ENCODE results near the gene ABCA1.

DNA sequence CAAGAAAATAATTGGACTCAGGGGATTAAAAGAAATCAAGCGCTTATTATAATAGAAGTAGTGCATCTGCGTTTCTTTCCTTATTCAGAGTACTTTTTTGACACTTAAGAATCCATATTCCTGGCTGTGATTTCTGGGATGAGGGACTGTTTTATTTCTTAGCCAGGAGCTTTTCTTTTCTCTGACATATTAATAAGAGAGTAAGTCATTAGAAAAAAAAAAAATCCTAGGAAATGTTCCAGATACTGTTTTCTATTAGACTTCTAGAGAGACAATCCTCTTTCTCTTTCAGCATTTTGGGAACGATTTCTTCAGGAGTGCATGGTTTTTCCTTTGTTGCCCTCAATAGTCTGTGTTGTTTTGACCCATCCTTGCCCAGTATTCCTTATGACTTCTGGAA is 8.3 kb upstream of the ABCA1 start:
- TF ChIP-seq, protein P1, sequence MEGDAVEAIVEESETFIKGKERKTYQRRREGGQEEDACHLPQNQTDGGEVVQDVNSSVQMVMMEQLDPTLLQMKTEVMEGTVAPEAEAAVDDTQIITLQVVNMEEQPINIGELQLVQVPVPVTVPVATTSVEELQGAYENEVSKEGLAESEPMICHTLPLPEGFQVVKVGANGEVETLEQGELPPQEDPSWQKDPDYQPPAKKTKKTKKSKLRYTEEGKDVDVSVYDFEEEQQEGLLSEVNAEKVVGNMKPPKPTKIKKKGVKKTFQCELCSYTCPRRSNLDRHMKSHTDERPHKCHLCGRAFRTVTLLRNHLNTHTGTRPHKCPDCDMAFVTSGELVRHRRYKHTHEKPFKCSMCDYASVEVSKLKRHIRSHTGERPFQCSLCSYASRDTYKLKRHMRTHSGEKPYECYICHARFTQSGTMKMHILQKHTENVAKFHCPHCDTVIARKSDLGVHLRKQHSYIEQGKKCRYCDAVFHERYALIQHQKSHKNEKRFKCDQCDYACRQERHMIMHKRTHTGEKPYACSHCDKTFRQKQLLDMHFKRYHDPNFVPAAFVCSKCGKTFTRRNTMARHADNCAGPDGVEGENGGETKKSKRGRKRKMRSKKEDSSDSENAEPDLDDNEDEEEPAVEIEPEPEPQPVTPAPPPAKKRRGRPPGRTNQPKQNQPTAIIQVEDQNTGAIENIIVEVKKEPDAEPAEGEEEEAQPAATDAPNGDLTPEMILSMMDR (IDR thresholded peaks at IDR 0.05; ENCODE audit: borderline replicate concordance, extremely low read depth, low read length, poor library complexity, severe bottlenecking) = no peak
- TF ChIP-seq EZH2 (IDR thresholded peaks at IDR 0.05; ENCODE audit: borderline replicate concordance, low read depth, low read length, severe bottlenecking) = no peak

Measured in DND-41 (cell line).